HepG2 (cell line): ENCODE measurements around the gene FAM118A. TPM values are rescaled to one million over a fixed set of nuclear protein-coding genes. Genes with fewer than 3 reads are reported as not detected.

Source experiments
- DNMT1 ChIP-seq: sonication (generic); formaldehyde crosslinking; IDR thresholded peaks from 2 replicates; pipeline ENCODE4 v1.5.1; 2020; ENCODE audit warnings: mild to moderate bottlenecking, missing genetic modification reagents
- FOXC1 ChIP-seq: sonication (generic); formaldehyde crosslinking; IDR thresholded peaks from 2 replicates; pipeline ENCODE4 v1.8.0; 2022; ENCODE audit warnings: mild to moderate bottlenecking, missing genetic modification reagents, borderline replicate concordance
- FOXJ3 ChIP-seq: sonication (generic); formaldehyde crosslinking; IDR thresholded peaks from 2 replicates; pipeline ENCODE4 v1.4.0; 2020; ENCODE audit warnings: missing genetic modification reagents, mild to moderate bottlenecking, borderline replicate concordance
- FOXO4 ChIP-seq: sonication (generic); formaldehyde crosslinking; conservative IDR thresholded peaks from 2 replicates; pipeline ENCODE4 v1.8.1; 2023; ENCODE audit warnings: missing genetic modification reagents
- GATAD2A ChIP-seq: IDR thresholded peaks from 2 replicates; pipeline ENCODE4 v1.6.1; 2016
- HNF4A ChIP-seq: sonication (generic); formaldehyde crosslinking; IDR thresholded peaks from 2 replicates; pipeline ENCODE4 v1.4.0; 2020; ENCODE audit warnings: missing genetic modification reagents
- MEF2D ChIP-seq: sonication (generic); formaldehyde crosslinking; IDR thresholded peaks from 2 replicates; pipeline ENCODE4 v1.5.1; 2020; ENCODE audit warnings: mild to moderate bottlenecking, missing genetic modification reagents
- NBN ChIP-seq: fragments of 450-650 bp; conservative IDR thresholded peaks from 2 replicates; pipeline ENCODE4 v1.6.1; 2017
- PLRG1 ChIP-seq: fragments of 450-650 bp; conservative IDR thresholded peaks from 2 replicates; pipeline ENCODE4 v1.6.1; 2016
- ZNF317 ChIP-seq: sonication (generic); formaldehyde crosslinking; IDR thresholded peaks from 2 replicates; pipeline ENCODE4 v1.5.0; 2020; ENCODE audit warnings: mild to moderate bottlenecking, missing genetic modification reagents
- polyA plus RNA-seq, 8 experiments: library from polyadenylated mRNA; depleted of rRNA in 3 of 8; stranded (reverse) in 7 of 8; unstranded in 1 of 8; fragments of >200 nt; fragmentation: Illumina TruSeq in 4 of 8; extraction: Trizol in 4 of 8; gene quantifications; 2 replicates each; pipeline versions ENCODE4 v1.2.1 to v1.2.3, GENCODE V29; 2011 to 2016; ENCODE audit warnings: low read depth in 4 of 8, missing spikeins in 1 of 8, mixed read lengths in 1 of 8; ENCODE audit not compliant: insufficient read depth in 1 of 8
- total RNA-seq, 5 experiments: library from RNA; depleted of rRNA; stranded (reverse); fragments of >200 nt; fragmentation: Illumina TruSeq; extraction: Trizol; gene quantifications; 2 replicates each; pipeline ENCODE4 v1.2.3, GENCODE V29; 2016; ENCODE audit warnings: low read depth in 1 of 5
- TF ChIP-seq, protein P1 (sequence below): sonication (generic); formaldehyde crosslinking; IDR thresholded peaks from 2 replicates; pipeline ENCODE4 v1.4.0; 2020; ENCODE audit warnings: missing genetic modification reagents
- TF ChIP-seq, protein P2 (sequence below), 2 experiments: fragments of 450-650 bp in 1 of 2; sonication (generic) in 1 of 2; formaldehyde crosslinking in 1 of 2; IDR thresholded peaks; 2 replicates each; pipeline versions ENCODE4 v1.6.1 to v1.8.0; 2016 to 2022; ENCODE audit warnings: antibody characterized with exemption in 1 of 2, mild to moderate bottlenecking in 1 of 2, missing genetic modification reagents in 1 of 2

FAM118A gene
- total and polyA plus RNA-seq, 2 of the 13 experiments (the other 11 are each of a cell fraction or from before 2014, with no cell fraction given) = 36.7 to 48.2 TPM

DNA sequence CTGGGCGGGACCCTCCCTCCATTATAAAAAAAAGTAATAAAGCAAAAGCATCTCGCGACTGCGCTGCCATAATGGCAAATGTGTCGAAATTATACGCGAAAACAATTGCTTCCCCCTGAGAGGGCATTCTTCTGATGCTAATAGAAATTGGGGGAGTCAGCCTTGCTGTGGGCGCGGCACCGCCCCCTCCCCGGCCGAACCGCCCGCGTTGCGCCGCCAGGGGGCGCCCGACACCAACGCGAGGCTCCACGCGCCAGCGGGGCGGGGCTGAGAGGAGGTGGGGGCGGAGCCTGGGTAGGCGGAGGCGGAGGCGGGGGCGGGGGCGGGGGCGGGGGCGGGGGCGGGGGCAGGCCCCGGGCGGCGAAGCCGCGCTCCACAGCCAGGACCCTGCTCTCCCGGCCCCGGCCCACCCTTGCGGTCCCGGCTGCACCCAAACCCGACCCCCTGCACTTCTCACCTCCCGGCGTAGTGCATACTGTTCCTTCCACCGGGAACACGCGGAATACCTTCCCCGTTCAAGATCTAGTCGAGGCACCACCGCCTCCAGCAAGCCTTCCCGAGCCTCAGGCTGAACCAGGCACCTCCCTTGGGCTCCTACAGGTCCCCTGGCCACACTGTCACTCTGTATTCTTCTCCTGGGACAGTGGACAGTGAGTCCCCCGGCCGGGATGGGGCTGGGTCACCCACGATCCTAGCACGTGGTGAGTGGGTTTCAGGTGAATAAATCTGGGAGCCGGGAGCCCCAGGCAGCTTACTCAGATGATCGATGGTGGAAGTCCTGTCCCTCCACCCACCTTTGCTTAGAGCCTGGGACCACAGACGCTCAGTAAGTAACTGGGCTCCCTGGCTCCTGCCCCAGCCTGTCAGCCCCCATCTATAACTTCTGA, 40.5 kb upstream of the FAM118A start (continued):
- TF ChIP-seq, protein P1, sequence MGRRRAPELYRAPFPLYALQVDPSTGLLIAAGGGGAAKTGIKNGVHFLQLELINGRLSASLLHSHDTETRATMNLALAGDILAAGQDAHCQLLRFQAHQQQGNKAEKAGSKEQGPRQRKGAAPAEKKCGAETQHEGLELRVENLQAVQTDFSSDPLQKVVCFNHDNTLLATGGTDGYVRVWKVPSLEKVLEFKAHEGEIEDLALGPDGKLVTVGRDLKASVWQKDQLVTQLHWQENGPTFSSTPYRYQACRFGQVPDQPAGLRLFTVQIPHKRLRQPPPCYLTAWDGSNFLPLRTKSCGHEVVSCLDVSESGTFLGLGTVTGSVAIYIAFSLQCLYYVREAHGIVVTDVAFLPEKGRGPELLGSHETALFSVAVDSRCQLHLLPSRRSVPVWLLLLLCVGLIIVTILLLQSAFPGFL = no peak
- 0 out of 2 replicates have a peak, but pooled peaks have one; percentile 36 for TF ChIP-seq MEF2D (CRISPR knock-in tag)
- no peak for TF ChIP-seq GATAD2A
- TF ChIP-seq ZNF317 (CRISPR knock-in tag) = peak; percentile 63
- no peak for TF ChIP-seq NBN
- TF ChIP-seq HNF4A (CRISPR knock-in tag) = no peak
- no peak for TF ChIP-seq PLRG1
- TF ChIP-seq FOXO4 (CRISPR knock-in tag) = no peak
- TF ChIP-seq FOXC1 (CRISPR knock-in tag) = 0 out of 2 replicates have a peak, but pooled peaks have one; percentile 40
- TF ChIP-seq DNMT1 (CRISPR knock-in tag) = no peak
- TF ChIP-seq, protein P2, sequence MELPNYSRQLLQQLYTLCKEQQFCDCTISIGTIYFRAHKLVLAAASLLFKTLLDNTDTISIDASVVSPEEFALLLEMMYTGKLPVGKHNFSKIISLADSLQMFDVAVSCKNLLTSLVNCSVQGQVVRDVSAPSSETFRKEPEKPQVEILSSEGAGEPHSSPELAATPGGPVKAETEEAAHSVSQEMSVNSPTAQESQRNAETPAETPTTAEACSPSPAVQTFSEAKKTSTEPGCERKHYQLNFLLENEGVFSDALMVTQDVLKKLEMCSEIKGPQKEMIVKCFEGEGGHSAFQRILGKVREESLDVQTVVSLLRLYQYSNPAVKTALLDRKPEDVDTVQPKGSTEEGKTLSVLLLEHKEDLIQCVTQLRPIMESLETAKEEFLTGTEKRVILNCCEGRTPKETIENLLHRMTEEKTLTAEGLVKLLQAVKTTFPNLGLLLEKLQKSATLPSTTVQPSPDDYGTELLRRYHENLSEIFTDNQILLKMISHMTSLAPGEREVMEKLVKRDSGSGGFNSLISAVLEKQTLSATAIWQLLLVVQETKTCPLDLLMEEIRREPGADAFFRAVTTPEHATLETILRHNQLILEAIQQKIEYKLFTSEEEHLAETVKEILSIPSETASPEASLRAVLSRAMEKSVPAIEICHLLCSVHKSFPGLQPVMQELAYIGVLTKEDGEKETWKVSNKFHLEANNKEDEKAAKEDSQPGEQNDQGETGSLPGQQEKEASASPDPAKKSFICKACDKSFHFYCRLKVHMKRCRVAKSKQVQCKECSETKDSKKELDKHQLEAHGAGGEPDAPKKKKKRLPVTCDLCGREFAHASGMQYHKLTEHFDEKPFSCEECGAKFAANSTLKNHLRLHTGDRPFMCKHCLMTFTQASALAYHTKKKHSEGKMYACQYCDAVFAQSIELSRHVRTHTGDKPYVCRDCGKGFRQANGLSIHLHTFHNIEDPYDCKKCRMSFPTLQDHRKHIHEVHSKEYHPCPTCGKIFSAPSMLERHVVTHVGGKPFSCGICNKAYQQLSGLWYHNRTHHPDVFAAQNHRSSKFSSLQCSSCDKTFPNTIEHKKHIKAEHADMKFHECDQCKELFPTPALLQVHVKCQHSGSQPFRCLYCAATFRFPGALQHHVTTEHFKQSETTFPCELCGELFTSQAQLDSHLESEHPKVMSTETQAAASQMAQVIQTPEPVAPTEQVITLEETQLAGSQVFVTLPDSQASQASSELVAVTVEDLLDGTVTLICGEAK (IDR thresholded peaks at IDR 0.05) = no peak
- TF ChIP-seq, protein P2 (CRISPR knock-in tag; IDR thresholded peaks at IDR 0.05) = no peak
- no peak for TF ChIP-seq FOXJ3 (CRISPR knock-in tag)
